ENCODE data around the gene AKR1B1.

GRCh38 chr7:134394056-134394455 is 64.8 kb downstream of the AKR1B1 start:
- no peak for TF ChIP-seq CTCF (IDR thresholded peaks at IDR 0.05; ENCODE audit: low read length)
- TF ChIP-seq EZH2 (IDR thresholded peaks at IDR 0.05; ENCODE audit: borderline replicate concordance, low read length), result no peak
